Left ventricle myocardium superior (tissue), 1 donor: ENCODE results near the gene SLC6A8. TPM values are rescaled to one million over a fixed set of nuclear protein-coding genes. Genes with fewer than 3 reads are reported as not detected.
"Not testable (repeated sequence)": the region's sequence is repeated elsewhere in the genome, so short reads cannot be mapped to it uniquely, and the experiment has no call there.

Source experiments
- ATAC-seq: fragments of 200-7000 bp; cut with Tn5 transposase; one replicate; pipeline ENCODE4 v1.9.1; 2020; ENCODE audit warnings: mild to moderate bottlenecking, moderate library complexity
- DNase-seq: peaks from one replicate; pipeline ENCODE4 v3.0.0-alpha.2; 2020
- intact Hi-C: fragments of 100-400 bp; cut with micrococcal nuclease; formaldehyde crosslinking; loops from one replicate; pipeline ENCODE4 v1.11.0; 2022
- total RNA-seq: library from RNA; stranded (reverse); fragmentation: NEBNext Ultra II Directional; extraction: Animal tissue kit (Norgen Biotek cat#: 25700); gene quantifications from one replicate; pipeline ENCODE4 v1.2.1, GENCODE V29; 2021
- donor health status: DM: no; HTN: yes; CAD: no; lungs with severe emphysema.

The SLC6A8 gene
- total RNA-seq, 1 donor from 2014 or later: 208 TPM

DNA sequence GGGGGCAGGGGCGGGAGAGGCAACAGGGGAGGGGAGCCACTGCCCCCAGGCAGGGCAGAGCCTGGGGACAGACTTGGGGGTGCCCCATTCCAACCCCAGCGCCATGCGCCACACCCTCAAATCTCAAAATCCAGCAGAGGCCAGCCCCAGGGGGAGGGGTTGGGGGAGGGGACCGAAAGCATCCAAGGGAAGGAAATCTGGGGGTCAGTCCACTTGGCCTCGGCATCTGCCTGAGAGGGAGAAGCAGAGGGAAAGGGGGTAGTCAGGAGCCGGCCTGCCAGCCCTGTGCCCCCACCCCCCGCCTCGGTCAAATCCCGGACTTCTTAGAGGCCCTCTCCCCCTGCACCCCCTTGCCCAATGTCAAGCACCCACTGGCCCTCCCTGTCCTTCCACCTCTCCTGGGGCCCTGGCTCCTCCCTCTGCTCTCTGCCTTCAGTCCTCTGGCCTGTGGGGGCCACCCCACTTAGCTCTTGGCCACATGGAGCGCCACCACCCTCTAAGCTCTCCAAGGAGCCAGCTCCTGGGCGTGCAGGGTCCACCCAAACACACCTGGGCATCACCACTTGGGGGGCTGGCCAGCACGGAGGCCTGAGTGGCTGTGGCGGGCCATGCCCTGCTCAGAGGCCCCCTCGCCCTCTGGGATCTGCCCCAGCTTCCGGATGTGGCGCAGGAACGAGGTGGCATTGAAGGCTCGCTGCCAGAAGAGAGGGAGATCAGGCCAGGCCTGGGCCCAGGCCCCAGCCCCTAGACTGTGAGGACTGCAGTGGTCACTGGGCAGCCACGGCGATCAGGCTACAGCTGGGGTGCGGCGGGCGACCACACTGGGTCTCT is 17.6 kb upstream of the SLC6A8 start:
- intact Hi-C loops: no loop called here
- ATAC-seq (no peak), DNase-seq (no peak)

GRCh38 chrX:153670748-153671588 is 16.8 kb upstream of the SLC6A8 start:
- intact Hi-C loops: no loop called here
- no peak for DNase-seq
- ATAC-seq: no peak

GRCh38 chrX:153671589-153672530 is 15.9 kb upstream of the SLC6A8 start:
- ATAC-seq (no peak), DNase-seq (no peak)
- intact Hi-C loops: no loop called here

DNA sequence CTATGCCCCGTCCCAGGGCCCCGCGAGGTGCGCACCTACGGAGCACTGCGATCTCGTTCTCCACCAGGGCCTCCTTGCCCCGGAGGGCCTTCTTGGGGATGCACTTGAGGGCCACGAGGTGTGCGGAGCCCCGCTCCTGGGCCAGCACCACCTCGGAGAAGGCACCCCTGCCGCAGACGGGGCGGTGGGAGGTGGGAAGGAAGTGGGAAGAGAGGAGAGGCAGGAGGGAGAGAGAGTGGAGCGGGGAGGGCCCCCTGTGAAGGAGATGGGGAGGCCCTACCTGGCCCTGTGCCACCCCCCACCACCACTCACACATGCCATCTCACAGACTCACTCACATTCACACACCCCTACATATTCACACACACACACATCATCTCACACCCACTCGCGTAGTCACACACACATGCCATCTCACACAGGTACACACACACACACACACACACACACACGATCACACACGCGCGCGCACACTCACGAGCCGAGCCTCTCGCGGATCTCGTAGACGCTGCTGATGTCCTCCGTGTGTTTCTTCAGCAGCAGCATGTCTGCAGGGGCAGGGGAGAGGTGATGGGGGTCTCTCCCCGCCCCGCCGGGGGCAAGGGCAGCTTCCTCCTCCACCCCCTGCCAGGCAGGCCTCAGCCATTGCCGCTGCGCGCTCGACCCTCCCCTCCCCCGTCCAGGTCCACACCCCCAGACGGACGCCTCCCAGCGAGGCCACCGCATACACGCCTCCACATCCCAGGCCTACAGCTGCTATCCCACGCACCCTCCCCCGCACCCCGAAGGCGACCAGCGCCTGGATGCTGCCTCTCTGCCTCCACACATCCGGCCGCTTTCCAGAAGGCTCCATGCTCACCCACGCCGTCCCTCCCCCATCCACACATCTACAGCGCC is 14.9 kb upstream of the SLC6A8 start:
- ATAC-seq: no peak
- intact Hi-C loops: no loop called here
- DNase-seq: no peak

- ATAC-seq (peak; percentile 36), DNase-seq (no peak)
- intact Hi-C loops: no loop called here
These were observed 14.1 kb upstream of the SLC6A8 start, which contains the start of gene PNCK for GRCh38 chrX:153673428-153674218. Gene PNCK, minus strand, starts transcription at chrX:153673813. Its CDS starts 737 bp downstream, at chrX:153673076.

GRCh38 chrX:153674219-153674851 is 13.4 kb upstream of the SLC6A8 start:
- ATAC-seq (no peak), DNase-seq (no peak)
- intact Hi-C loops: no loop called here

DNA sequence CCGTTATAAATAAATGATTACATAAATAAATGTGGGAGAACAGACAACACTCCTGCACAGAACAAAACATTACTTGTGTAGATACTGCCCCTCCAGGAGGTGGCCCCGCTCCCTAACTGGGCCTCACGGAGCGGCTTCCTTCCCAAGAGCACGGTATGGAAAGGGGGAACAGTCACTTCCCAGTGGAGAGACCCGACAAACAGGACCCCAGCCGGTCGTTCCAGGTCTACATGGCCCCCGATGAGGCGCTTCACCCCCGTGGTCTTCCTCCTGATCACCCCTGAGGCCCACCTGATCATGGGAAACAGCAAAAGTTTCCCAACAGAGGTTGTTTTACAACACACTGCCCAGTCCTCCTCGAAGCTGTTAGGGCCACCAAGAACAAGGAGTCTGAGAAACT is 6.6 kb upstream of the SLC6A8 start:
- intact Hi-C loops: no loop called here
- DNase-seq (no peak), ATAC-seq (no peak)

- intact Hi-C loops, ATAC-seq: not testable (repeated sequence)
These were observed 4.2 kb upstream of the SLC6A8 start for GRCh38 chrX:153683486-153683885.

DNA sequence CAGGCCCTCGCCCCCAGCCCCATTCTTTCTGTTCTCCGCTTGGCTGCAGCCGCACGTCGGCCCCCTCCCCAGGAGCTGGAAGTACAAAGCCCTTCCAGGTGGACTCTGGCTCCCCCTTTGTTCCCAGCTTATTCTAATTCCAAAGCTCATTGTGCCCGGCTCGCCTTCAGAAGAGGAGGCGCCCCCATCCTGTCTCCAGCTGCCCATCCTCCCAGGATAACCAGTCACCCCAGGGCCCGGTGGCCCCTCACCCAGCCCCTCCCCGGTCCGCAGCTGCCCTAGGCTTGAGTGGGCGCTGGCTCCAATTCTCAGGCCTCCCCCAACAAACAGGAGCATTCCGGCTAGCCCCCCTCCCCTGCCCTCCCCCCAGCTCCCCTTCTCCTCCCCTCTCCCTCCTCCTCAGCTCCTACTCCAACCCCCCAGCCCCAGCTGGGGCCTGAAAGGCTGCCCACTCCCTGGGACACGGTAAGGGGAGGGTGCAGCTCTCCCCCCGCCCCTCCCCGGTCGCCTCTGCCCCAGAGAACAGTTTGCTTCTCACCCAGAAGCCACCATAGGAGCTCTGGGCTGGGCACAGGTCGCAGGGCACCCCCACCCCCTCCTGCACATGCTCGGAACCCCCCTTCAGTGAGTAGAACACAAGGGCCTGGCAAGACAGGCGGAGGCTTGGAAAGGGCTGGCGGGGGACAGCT is 3.1 kb upstream of the SLC6A8 start:
- no peak for DNase-seq
- intact Hi-C loops: no loop called here

More at GRCh38 chrX:153683486-153683885, 4.2 kb upstream of the SLC6A8 start:
- not testable (repeated sequence) for DNase-seq

GRCh38 chrX:153685156-153685536 is 2.6 kb upstream of the SLC6A8 start:
- intact Hi-C loops: no loop called here
- ATAC-seq (no peak), DNase-seq (no peak)

More for the DNA sequence above, 3.1 kb upstream of the SLC6A8 start:
- ATAC-seq: no peak

GRCh38 chrX:153685751-153686696 is 1.7 kb upstream of the SLC6A8 start:
- no peak for ATAC-seq
- DNase-seq: no peak
- intact Hi-C loops: no loop called here

DNA sequence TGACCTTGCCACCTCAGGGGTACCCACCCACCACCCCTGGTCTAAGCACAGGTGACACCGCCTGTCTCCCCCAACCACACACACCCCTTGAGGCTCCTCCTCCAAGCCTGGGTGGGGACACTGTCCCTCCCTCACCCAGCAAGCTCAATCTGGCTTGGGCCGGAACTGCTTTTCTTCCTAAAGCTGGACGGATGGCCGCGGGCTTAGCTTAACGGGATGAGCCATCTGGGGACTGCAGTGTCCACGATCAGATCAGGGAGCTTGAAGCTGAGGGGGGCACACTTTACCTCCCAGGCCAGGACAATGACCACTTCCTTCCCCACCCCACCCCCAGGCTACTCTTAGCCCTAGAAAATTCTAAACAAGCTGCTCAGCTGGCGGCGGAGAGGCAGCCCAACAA is 1.0 kb upstream of the SLC6A8 start:
- DNase-seq (no peak), ATAC-seq (no peak)
- intact Hi-C loops: no loop called here

DNA sequence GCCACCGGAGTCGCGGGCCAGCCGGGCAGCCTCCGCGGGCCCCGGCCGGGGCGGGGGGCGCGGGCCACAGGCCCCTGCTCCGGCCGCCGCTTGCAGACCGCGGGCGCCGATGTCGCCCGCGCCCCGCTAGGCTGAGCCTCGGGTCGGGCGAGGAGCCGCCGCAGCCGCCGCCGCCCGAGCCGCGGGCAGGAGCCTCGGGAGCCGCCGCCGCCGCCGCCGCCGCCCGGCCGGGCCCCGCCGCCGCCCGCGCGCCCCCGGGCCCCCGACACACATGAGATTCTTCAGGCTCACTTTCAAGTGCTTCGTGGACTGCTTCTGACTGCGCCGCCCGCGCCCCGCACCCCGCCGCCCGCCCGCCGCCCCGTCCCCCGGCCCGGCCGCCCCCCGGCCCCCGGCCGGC is 345 bp downstream of the SLC6A8 start:
- intact Hi-C loops: no loop called here
- DNase-seq (no peak), ATAC-seq (no peak)

DNA sequence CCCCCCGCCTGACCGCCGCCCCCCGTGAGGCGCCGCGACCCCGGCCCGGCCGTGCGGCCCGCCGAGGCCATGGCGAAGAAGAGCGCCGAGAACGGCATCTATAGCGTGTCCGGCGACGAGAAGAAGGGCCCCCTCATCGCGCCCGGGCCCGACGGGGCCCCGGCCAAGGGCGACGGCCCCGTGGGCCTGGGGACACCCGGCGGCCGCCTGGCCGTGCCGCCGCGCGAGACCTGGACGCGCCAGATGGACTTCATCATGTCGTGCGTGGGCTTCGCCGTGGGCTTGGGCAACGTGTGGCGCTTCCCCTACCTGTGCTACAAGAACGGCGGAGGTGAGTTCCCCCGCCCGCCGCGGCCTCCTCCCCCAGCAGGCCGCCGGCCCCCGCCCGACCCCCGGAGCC is 780 bp downstream of the SLC6A8 start:
- intact Hi-C loops: no loop called here

DNA sequence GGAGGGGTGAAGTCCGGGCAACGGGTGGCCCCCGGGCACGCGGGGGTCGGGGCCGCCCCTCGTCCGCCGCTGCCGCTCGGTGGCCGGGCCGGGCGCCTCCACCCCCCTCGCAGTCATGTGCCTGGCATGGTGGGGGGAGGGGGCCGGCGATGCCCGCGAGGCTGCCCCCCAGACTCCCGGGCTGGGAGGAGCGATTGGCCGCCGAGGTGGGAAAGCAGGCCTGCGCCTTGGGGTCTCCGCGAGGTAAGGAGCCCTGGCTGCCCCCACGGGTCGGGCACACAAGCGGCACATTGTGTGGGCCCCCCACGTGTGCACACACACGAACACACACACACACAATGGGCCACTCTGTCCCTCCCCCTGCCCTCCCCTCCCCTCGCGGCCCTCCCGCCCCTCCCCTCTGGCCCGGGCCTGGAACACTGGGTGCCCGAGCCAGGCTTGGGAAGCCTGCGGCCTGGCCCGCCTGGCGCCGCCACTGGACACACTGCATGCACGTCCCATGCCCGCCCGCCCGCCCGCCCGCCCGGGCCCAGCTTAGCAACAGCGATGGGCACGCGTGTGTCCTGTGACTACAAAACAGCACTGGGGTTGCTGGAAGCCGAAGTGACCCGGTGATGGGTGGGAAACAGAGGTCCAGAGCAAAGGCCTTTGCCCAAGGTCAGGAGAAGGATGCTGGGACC is 1.3 kb downstream of the SLC6A8 start:
- DNase-seq: peak; percentile 78
- intact Hi-C loops: no loop called here
- peak; percentile 72 for ATAC-seq

More for the DNA sequence above, 780 bp downstream of the SLC6A8 start:
- DNase-seq (no peak), ATAC-seq (no peak)
